Testis (tissue), 3 donors: ENCODE results near the gene CCL14. TPM values are rescaled to one million over a fixed set of nuclear protein-coding genes. Genes with fewer than 3 reads are reported as not detected.
"Not testable (repeated sequence)": the region's sequence is repeated elsewhere in the genome, so short reads cannot be mapped to it uniquely, and the experiment has no call there.

Source experiments
- DNase-seq: peaks from one replicate; pipeline ENCODE4 v3.0.0-alpha.2; 2019
- H3K27ac ChIP-seq, 2 donors: fragments of 200-600 bp; sonication (generic); one replicate each; pipeline ENCODE4 v1.5.1; 2019
- H3K27me3 ChIP-seq: fragments of 200-600 bp; sonication (generic); one replicate; pipeline ENCODE4 v1.5.1; 2019
- H3K36me3 ChIP-seq: fragments of 200-600 bp; sonication (generic); one replicate; pipeline ENCODE4 v1.5.1; 2017; ENCODE audit warnings: low read depth; ENCODE audit errors: missing control alignments
- H3K4me1 ChIP-seq: fragments of 200-600 bp; sonication (generic); one replicate; pipeline ENCODE4 v1.5.1; 2019
- H3K4me3 ChIP-seq, 2 donors: fragments of 200-600 bp; sonication (generic); one replicate each; pipeline ENCODE4 v1.5.1; 2017 to 2019
- H3K9me3 ChIP-seq: fragments of 200-600 bp; sonication (generic); one replicate; pipeline ENCODE4 v1.5.1; 2017
- POLR2A ChIP-seq: fragments of 450-650 bp; IDR thresholded peaks from one replicate; pipeline ENCODE4 v1.6.1; 2017; ENCODE audit warnings: antibody characterized with exemption, mild to moderate bottlenecking, moderate library complexity
- WGBS, 2 donors: methylation state at CpG; one replicate each; pipeline ENCODE4 v1.1.5; 2018; 5-methylcytosine and 5-hydroxymethylcytosine counted together
- intact Hi-C: fragments of 100-400 bp; cut with DNase I; formaldehyde crosslinking; loops from one replicate; pipeline ENCODE4 v1.15.1; 2023; ENCODE audit warnings: low total_unique reads
- polyA plus RNA-seq: library from polyadenylated mRNA; stranded (reverse); fragments of 350-450 nt; fragmentation: Illumina TruSeq; extraction: RNeasy Lipid Tissue Mini Kit (QIAGEN cat#74804); gene quantifications from one replicate; pipeline ENCODE4 v1.2.3, GENCODE V29; 2014; ENCODE audit warnings: low read depth, low replicate concordance; ENCODE audit not compliant: insufficient read depth
- total RNA-seq, 2 donors: library from RNA; depleted of rRNA; stranded (reverse); fragments of >200 nt; gene quantifications; one replicate each; pipeline ENCODE4 v1.2.3, GENCODE V29; 2016
- TF ChIP-seq, protein P1 (sequence below), 3 experiments: fragments of 450-650 bp in 2 of 3; fragments of 200-600 bp in 1 of 3; sonication (generic) in 1 of 3; IDR thresholded peaks; one replicate each; pipeline ENCODE4 v1.5.1; 2016 to 2019; ENCODE audit warnings: antibody characterized with exemption in 3 of 3, mild to moderate bottlenecking in 2 of 3, moderate library complexity in 1 of 3

CCL14 gene
- total and polyA plus RNA-seq, 3 donors from 2014 or later, result 11.4 to 57.5 (median 12.3) TPM

DNA sequence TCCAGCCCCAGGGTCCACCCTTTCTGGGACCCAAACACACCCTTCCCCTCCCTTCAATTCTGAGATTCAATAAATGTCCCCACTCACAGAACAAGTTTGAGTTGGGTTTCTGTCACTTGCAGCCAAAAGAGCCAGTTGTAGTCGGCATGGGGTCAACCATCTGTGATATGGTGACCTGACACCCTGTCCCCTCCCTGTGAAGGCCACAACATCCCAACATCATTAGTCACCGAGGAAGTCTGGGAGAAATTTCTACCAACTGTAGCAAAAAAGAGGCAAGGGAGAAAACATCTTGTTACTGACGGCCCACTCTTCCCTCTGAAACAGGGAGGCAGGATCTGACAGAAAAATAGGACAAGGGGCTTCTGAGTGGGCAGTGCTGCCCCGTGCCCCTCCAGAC is 42.4 kb downstream of the CCL14 start:
- TF ChIP-seq POLR2A, result no peak
- TF ChIP-seq, protein P1, sequence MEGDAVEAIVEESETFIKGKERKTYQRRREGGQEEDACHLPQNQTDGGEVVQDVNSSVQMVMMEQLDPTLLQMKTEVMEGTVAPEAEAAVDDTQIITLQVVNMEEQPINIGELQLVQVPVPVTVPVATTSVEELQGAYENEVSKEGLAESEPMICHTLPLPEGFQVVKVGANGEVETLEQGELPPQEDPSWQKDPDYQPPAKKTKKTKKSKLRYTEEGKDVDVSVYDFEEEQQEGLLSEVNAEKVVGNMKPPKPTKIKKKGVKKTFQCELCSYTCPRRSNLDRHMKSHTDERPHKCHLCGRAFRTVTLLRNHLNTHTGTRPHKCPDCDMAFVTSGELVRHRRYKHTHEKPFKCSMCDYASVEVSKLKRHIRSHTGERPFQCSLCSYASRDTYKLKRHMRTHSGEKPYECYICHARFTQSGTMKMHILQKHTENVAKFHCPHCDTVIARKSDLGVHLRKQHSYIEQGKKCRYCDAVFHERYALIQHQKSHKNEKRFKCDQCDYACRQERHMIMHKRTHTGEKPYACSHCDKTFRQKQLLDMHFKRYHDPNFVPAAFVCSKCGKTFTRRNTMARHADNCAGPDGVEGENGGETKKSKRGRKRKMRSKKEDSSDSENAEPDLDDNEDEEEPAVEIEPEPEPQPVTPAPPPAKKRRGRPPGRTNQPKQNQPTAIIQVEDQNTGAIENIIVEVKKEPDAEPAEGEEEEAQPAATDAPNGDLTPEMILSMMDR (IDR thresholded peaks at IDR 0.05), result no peak
- 65 to 72% methylated on average over 3 to 4 of the region's 4 CpGs for WGBS, 2 donors
- Histone ChIP-seq H3K4me3 (no peak overlapping the region), H3K27me3 (no peaks in the 10 kb centered on the region), H3K27ac (no peak overlapping the region), H3K9me3 (no peaks in the 10 kb centered on the region), H3K36me3 (no peaks in the 10 kb centered on the region), H3K4me1 (peaks cover 7% of the 10 kb centered on the region)
- intact Hi-C loops, result no loop called here
- no peak for DNase-seq

DNA sequence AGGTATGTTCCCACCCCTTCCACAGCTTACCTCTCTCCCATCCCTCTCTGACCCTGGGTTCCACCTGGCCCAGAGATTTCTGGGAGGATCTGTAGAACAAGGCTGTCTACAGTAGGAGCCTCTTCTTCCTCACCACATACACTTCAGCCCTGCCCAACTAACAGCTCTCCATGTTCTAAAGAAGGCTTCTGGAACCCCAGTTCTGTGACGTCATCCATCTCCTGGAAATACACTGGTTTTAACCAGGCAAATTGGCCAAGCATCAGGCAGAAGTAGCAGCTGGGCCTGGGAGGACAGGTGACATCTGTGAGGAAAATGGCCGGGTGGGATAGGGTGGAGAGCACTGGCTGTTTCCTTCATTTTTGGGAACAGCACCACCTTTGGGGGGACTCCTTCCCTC is 43.0 kb downstream of the CCL14 start, which contains the start of gene LYZL6:
Gene LYZL6, minus strand, starts transcription at position 177 of the 400 bp plus-strand sequence. CDS start 4,357 bp downstream, outside the sequence.
- TF ChIP-seq, protein P1 (IDR thresholded peaks at IDR 0.05), result no peak
- TF ChIP-seq POLR2A, result no peak
- DNase-seq, result no peak
- 80% methylated on average over 2 of the region's 2 CpGs for WGBS, 2 donors
- no peaks in the 10 kb centered on the region for H3K9me3 ChIP-seq
- H3K27ac ChIP-seq, result no peak within 1 kb of the TSS
- H3K36me3 ChIP-seq, result no peaks in the 10 kb centered on the region
- no peaks in the 10 kb centered on the region for H3K27me3 ChIP-seq
- peaks cover 7% of the 10 kb centered on the region for H3K4me1 ChIP-seq
- intact Hi-C loops, result no loop called here
- H3K4me3 ChIP-seq, result no peak within 1 kb of the TSS

DNA sequence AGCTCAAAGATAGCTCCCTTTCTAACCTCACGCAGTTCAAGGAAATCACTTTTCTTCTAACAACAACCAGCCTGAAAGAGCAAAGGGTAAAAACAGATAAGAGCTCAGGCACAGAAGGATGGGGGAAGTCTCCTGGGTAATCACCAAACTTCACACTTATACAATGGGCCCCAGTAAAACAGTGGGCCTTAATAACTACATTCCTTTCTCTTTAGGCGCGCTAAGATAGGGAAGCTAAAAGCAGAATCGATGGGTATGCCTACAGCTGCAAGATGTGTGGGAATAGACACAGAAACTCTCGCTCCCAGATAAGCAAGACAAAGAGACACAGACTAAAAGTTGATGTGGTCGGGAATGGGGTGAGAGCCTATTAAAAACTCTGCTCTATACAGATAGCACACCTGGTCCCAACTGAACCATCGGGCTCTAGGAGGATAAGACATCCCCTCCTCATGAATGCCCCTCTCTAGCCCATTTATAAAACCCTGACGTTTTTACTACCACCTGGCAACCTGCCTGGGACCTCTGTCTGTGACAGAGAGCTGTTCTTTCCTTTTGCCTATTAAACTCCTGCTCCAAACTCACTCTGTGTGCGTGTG is 43.8 kb downstream of the CCL14 start:
- Histone ChIP-seq H3K4me3 (no peak overlapping the region), H3K9me3 (no peaks in the 10 kb centered on the region), H3K36me3 (no peaks in the 10 kb centered on the region), H3K4me1 (peaks cover 7% of the 10 kb centered on the region), H3K27ac (no peak overlapping the region), H3K27me3 (no peaks in the 10 kb centered on the region)
- no peak for DNase-seq
- intact Hi-C loops, result no loop called here
- TF ChIP-seq, protein P1 (IDR thresholded peaks at IDR 0.05), result no peak
- no peak for TF ChIP-seq POLR2A
- 48 to 51% methylated on average over 9 of the region's 9 CpGs for WGBS, 2 donors

DNA sequence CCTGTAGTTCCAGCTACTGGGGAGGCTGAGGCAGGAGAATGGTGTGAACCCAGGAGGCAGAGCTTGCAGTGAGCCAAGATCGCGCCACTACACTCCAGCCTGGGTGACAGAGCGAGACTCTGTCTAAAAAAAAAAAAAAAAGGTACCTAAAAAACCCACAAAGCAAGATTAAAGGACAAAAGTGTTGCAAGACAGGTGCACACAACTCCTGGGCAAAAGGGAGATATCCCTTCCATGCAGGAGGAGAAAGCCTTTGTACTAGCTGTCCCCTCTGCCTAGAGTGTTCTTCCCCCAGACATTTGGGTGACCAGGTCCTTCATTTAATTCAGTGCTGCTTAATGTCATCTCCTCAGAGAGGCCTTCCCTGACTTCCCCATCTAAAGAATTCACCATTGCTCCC is 48.0 kb downstream of the CCL14 start:
- WGBS, 2 donors, result 97 to 98% methylated on average over 3 of the region's 3 CpGs
- H3K27ac ChIP-seq, H3K36me3 ChIP-seq, H3K27me3 ChIP-seq, H3K9me3 ChIP-seq, DNase-seq, H3K4me3 ChIP-seq, intact Hi-C loops, H3K4me1 ChIP-seq: not testable (repeated sequence)

DNA sequence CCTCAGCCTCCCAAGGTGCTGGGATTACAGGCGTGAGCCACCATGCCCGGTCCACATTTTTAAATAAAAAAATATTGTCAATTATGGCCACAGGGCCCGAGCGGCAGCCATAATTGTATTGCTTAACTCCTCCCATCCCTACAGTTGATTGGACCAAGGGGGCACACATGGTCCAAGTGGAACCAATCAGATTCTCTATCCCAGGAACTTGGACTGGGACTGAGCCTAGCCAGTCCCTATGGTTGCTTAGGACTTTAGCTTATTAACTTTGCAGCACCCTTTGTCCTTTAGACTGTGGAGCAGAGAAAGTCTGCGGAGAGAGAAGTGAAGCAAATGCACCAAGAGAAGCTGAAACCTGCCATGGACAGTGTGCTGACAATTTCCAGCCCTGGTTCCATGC is 50.5 kb downstream of the CCL14 start:
- DNase-seq, result peak; percentile 39
- Histone ChIP-seq H3K27ac (no peak overlapping the region), H3K27me3 (no peaks in the 10 kb centered on the region), H3K4me1 (peaks cover 14% of the 10 kb centered on the region), H3K4me3 (peak overlapping the region in 1 of 2 donors; percentile 20), H3K9me3 (no peaks in the 10 kb centered on the region), H3K36me3 (no peaks in the 10 kb centered on the region)
- WGBS, 2 donors, result 73 to 87% methylated on average over 5 of the region's 5 CpGs
- intact Hi-C loops, result no loop called here
- TF ChIP-seq, protein P1 (IDR thresholded peaks at IDR 0.05), result no peak
- no peak for TF ChIP-seq POLR2A
